Transverse colon (tissue), 4 donors: ENCODE data around the gene GPR18. TPM values are rescaled to one million over a fixed set of nuclear protein-coding genes. Genes with fewer than 3 reads are reported as not detected.

Experiments used
- DNase-seq: peaks from one replicate; pipeline ENCODE4 v3.0.0-alpha.2; 2019
- H3K27ac ChIP-seq, 4 donors: fragments of 200-600 bp; sonication (generic); 2 replicates each; pipeline ENCODE4 v1.5.1; 2016 to 2018; ENCODE audit warnings: inconsistent platforms in 4 of 4
- H3K27me3 ChIP-seq: fragments of 200-600 bp; sonication (generic); 2 replicates; pipeline ENCODE4 v1.5.1; 2017; ENCODE audit warnings: inconsistent platforms
- H3K36me3 ChIP-seq, 4 donors: fragments of 200-600 bp; sonication (generic); 2 replicates each; pipeline ENCODE4 v1.5.1; 2017 to 2019; ENCODE audit warnings: inconsistent platforms in 4 of 4
- H3K4me1 ChIP-seq, 4 donors: fragments of 200-600 bp; sonication (generic); 2 replicates each; pipeline ENCODE4 v1.5.1; 2017 to 2020; ENCODE audit warnings: inconsistent platforms in 4 of 4
- H3K4me3 ChIP-seq, 4 donors: fragments of 200-600 bp; sonication (generic); 1 replicate in 1 of 4; 2 replicates in 3 of 4; pipeline versions ENCODE4 v1.5.1 to v1.6.1; 2017 to 2019; ENCODE audit warnings: inconsistent platforms in 4 of 4
- H3K9me3 ChIP-seq, 2 donors: fragments of 200-600 bp; sonication (generic); 2 replicates each; pipeline ENCODE4 v1.5.1; 2017 to 2019; ENCODE audit warnings: inconsistent platforms in 2 of 2
- EP300 ChIP-seq: sonication (generic); formaldehyde crosslinking; IDR thresholded peaks from one replicate; pipeline ENCODE4 v1.6.1; 2017; ENCODE audit warnings: antibody characterized with exemption, low read depth
- POLR2A ChIP-seq: fragments of 450-650 bp; IDR thresholded peaks from one replicate; pipeline ENCODE4 v1.6.1; 2016; ENCODE audit warnings: antibody characterized with exemption, mild to moderate bottlenecking, moderate library complexity
- POLR2AphosphoS5 ChIP-seq, 3 donors: sonication (generic); formaldehyde crosslinking; IDR thresholded peaks; one replicate each; pipeline ENCODE4 v1.6.1; 2016; ENCODE audit warnings: antibody characterized with exemption in 3 of 3
- WGBS, 2 donors: methylation state at CpG; one replicate each; pipeline ENCODE4 v1.1.5; 2018; ENCODE audit warnings: low coverage in 1 of 2; 5-methylcytosine and 5-hydroxymethylcytosine counted together
- in situ Hi-C, 4 donors: fragments of 200-750 bp; cut with MboI; loops; one replicate each; pipeline versions ENCODE4 v1.15.0 to v1.15.1; 2017; ENCODE audit warnings: low sequenced_read_pairs in 3 of 4, low pct_ligation_motif_present in 1 of 4, low pct_unique_long_range_greater_than_20kb in 1 of 4
- intact Hi-C: fragments of 100-400 bp; cut with DNase I; formaldehyde crosslinking; loops from one replicate; pipeline ENCODE4 v1.15.1; 2023; ENCODE audit warnings: low total_unique reads
- total RNA-seq, 4 donors: library from RNA; depleted of rRNA; stranded (reverse); fragments of >200 nt; gene quantifications; one replicate each; pipeline ENCODE4 v1.1.0, GENCODE V29; 2016
- TF ChIP-seq, protein P1 (sequence below), 5 experiments: fragments of 200-600 bp in 3 of 5; fragments of 450-650 bp in 2 of 5; sonication (generic) in 3 of 5; IDR thresholded peaks; 1 replicate in 2 of 5; 2 replicates in 3 of 5; pipeline ENCODE4 v1.5.1; 2016 to 2017; ENCODE audit warnings: antibody characterized with exemption in 5 of 5, inconsistent platforms in 3 of 5, mild to moderate bottlenecking in 2 of 5, moderate library complexity in 1 of 5

GPR18 gene
- total RNA-seq, 4 donors from 2014 or later: 0.41 to 0.48 TPM; not detected in 2

DNA sequence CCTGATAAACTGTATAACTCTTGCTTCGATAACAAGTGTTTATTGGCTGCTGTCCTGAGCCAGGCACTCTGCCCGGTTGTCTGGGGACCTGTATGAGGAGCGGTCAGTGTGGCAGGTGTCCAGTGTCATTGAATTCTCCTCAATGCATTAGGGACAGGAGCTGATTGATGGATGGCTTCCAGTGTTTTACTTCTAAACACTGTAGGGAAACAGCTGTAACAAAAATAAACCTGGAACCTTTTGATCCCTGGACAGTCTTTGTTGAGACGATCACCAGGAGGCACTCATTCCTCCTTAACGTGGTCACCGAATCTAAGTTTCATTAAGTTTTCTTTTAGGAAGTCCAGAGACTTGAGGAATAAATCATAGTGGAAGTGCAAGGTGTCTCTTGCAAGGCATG lies 39.6 kb downstream of the GPR18 start:
- Histone ChIP-seq H3K36me3 (no peaks in the 10 kb centered on the region), H3K27me3 (no peaks in the 10 kb centered on the region), H3K27ac (peak overlapping the region in 3 of 4 donors; percentile 7 to 16 (median 13)), H3K4me3 (no peak overlapping the region), H3K9me3 (no peaks in the 10 kb centered on the region), H3K4me1 (peaks cover 5 to 45% (median 16%) of the 10 kb centered on the region in 4 donors)
- no peak for DNase-seq
- WGBS, 2 donors: 48 to 70% methylated on average over 5 to 6 of the region's 6 CpGs
- TF ChIP-seq EP300 (no peak), POLR2A (no peak), POLR2AphosphoS5 (IDR thresholded peaks at IDR 0.05) (no peak)
- TF ChIP-seq, protein P1, sequence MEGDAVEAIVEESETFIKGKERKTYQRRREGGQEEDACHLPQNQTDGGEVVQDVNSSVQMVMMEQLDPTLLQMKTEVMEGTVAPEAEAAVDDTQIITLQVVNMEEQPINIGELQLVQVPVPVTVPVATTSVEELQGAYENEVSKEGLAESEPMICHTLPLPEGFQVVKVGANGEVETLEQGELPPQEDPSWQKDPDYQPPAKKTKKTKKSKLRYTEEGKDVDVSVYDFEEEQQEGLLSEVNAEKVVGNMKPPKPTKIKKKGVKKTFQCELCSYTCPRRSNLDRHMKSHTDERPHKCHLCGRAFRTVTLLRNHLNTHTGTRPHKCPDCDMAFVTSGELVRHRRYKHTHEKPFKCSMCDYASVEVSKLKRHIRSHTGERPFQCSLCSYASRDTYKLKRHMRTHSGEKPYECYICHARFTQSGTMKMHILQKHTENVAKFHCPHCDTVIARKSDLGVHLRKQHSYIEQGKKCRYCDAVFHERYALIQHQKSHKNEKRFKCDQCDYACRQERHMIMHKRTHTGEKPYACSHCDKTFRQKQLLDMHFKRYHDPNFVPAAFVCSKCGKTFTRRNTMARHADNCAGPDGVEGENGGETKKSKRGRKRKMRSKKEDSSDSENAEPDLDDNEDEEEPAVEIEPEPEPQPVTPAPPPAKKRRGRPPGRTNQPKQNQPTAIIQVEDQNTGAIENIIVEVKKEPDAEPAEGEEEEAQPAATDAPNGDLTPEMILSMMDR (IDR thresholded peaks at IDR 0.05): no peak
- in situ Hi-C loops (no loop called here), intact Hi-C loops (no loop called here)

DNA sequence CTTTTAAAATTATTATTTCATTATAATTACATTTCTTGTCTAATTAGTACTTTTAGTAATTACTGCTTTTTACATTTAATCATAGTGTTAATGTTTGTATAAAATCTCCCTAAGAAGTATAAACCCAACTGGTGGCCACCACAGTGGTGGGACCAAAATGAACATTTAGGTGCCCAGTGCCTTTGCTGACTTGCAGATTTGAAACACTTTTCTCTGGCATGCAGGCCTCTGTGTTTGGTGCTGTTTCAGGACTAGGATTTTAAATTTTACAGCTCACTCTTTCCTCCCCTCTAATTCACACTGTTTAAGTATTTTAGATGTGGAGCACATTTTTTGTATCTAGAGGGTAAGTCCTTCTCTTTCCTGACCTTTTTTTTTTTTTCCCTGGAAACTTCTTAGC lies 40.1 kb downstream of the GPR18 start:
- H3K27ac ChIP-seq: peak overlapping the region in 1 of 4 donors; percentile 16
- no peak overlapping the region for H3K4me3 ChIP-seq
- no peaks in the 10 kb centered on the region for H3K27me3 ChIP-seq
- TF ChIP-seq EP300: no peak
- TF ChIP-seq, protein P1 (IDR thresholded peaks at IDR 0.05): no peak
- no peak for TF ChIP-seq POLR2AphosphoS5 (IDR thresholded peaks at IDR 0.05)
- no peak for TF ChIP-seq POLR2A
- no peak for DNase-seq
- no peaks in the 10 kb centered on the region for H3K36me3 ChIP-seq
- in situ Hi-C loops (no loop called here), intact Hi-C loops (no loop called here)
- peaks cover 5 to 43% (median 16%) of the 10 kb centered on the region in 4 donors for H3K4me1 ChIP-seq
- no peaks in the 10 kb centered on the region for H3K9me3 ChIP-seq

DNA sequence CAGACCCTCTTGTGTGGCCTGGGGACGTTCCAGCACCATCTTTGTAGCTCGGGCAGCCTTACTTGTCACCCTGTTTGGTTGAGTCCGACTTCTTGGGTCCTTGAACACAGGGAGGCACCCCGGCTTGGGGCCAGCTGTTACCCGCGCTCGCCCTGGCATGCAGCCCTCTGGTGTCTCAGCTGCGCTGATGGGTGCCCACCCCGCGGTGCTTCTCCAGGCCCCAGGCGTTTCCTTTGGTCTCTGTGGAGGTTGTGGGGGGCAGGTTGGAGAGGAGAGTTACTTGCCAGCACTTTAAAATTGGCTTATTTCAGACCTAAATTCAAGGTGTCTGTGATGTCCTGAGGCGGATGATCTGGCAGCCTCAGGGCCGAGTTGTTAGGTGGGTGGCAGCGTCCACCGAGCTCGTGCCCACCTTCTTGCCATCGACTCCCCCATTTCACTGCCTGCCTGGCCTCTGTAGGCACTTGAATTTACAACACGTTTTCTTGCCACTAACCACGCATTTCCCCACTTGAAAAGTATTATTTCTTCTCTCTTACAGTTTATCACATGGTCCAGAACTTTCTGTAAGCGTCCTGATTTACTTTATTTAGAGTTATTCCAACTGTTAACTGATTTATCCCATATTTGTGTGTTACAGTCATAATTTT lies 40.6 kb downstream of the GPR18 start:
- peaks cover 5 to 41% (median 16%) of the 10 kb centered on the region in 4 donors for H3K4me1 ChIP-seq
- DNase-seq: no peak
- 52 to 81% methylated on average over 3 to 20 of the region's 20 CpGs for WGBS, 2 donors

DNA sequence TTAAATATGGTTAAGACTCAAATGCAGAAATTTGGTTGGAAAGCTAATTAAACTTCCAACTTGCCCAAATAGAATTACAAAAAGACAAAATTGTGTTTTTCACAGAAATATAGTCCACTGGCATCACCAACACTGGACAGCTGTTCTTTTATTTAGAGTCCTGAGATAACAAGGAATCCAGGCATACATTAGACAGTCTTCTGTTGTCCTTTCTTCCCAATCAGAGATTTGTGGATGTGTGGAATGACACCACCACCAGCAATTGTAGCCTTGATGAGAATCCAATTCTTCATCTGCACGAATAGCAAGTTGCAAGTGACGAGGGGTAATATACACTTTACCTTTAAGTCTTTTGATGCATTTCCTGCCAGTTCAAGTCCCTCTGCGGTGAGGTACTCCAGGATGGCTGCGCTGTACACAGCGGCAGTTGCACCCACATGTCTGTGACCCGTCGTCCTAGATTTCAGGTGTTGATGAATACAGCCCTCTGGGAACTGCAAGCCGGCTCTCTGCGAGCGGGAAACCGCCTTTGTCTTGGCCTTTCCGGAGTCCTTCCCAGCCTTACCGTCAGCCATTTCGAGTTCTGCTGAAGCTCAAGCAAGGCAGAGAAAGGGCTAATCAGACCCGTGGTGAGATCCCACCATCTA lies 42.9 kb downstream of the GPR18 start:
- 78 to 84% methylated on average over 13 to 15 of the region's 15 CpGs for WGBS, 2 donors
- intact Hi-C loops: no loop called here
- Histone ChIP-seq H3K4me1 (peaks cover 5 to 38% (median 13%) of the 10 kb centered on the region in 4 donors), H3K27ac (peak overlapping the region in 1 of 4 donors; percentile 28), H3K27me3 (no peaks in the 10 kb centered on the region), H3K9me3 (no peaks in the 10 kb centered on the region), H3K36me3 (no peaks in the 10 kb centered on the region), H3K4me3 (no peak overlapping the region)
- in situ Hi-C loops: no loop called here
- TF ChIP-seq EP300: no peak
- no peak for TF ChIP-seq POLR2A
- TF ChIP-seq POLR2AphosphoS5 (IDR thresholded peaks at IDR 0.05): no peak
- TF ChIP-seq, protein P1 (IDR thresholded peaks at IDR 0.05): no peak
- no peak for DNase-seq

More for the DNA sequence above, 40.6 kb downstream of the GPR18 start:
- no peak overlapping the region for H3K4me3 ChIP-seq
- no peak for TF ChIP-seq POLR2AphosphoS5 (IDR thresholded peaks at IDR 0.05)
- no peak for TF ChIP-seq POLR2A
- TF ChIP-seq EP300: no peak
- TF ChIP-seq, protein P1 (IDR thresholded peaks at IDR 0.05): no peak
- intact Hi-C loops: no loop called here
- no peaks in the 10 kb centered on the region for H3K27me3 ChIP-seq
- H3K9me3 ChIP-seq: no peaks in the 10 kb centered on the region
- in situ Hi-C loops: no loop called here
- peak overlapping the region in 1 of 4 donors; percentile 16 for H3K27ac ChIP-seq
- no peaks in the 10 kb centered on the region for H3K36me3 ChIP-seq
